Neuron (in vitro differentiated cells): ENCODE measurements around the gene SRPX2.
"Not testable (repeated sequence)": the region's sequence is repeated elsewhere in the genome, so short reads cannot be mapped to it uniquely, and the experiment has no call there.

Experiments
- H2AFZ ChIP-seq: one replicate; pipeline ENCODE4 v1.6.1; 2013; ENCODE audit warnings: low read depth, mild to moderate bottlenecking, inconsistent platforms, low read length, moderate library complexity
- H3K27me3 ChIP-seq: one replicate; pipeline ENCODE4 v1.6.1; 2013; ENCODE audit warnings: low read length; ENCODE audit not compliant: insufficient read depth
- H3K36me3 ChIP-seq: one replicate; pipeline ENCODE4 v1.6.1; 2013; ENCODE audit warnings: low read length; ENCODE audit not compliant: insufficient read depth
- H3K4me1 ChIP-seq: one replicate; pipeline ENCODE4 v1.6.1; 2013; ENCODE audit warnings: low read length; ENCODE audit not compliant: insufficient read depth
- H3K4me3 ChIP-seq: 2 replicates; pipeline ENCODE4 v1.5.1; 2013; ENCODE audit warnings: mild to moderate bottlenecking, low read length, moderate library complexity
- H3K9me3 ChIP-seq: one replicate; pipeline ENCODE4 v1.6.1; 2013; ENCODE audit warnings: low read length

Gene SRPX2

GRCh38 chrX:100687128-100687527, 43.1 kb downstream of the SRPX2 start:
- Histone ChIP-seq H3K4me1 (no peaks in the 10 kb centered on the region), H3K36me3 (no peaks in the 10 kb centered on the region), H3K9me3 (no peaks in the 10 kb centered on the region), H3K4me3 (no peak overlapping the region), H3K27me3 (peaks cover 5% of the 10 kb centered on the region), H2AFZ (no peak overlapping the region)

GRCh38 chrX:100687546-100687945, 43.5 kb downstream of the SRPX2 start:
- Histone ChIP-seq H3K36me3 (no peaks in the 10 kb centered on the region), H3K27me3 (peaks cover 5% of the 10 kb centered on the region), H2AFZ (no peak overlapping the region), H3K4me3 (no peak overlapping the region), H3K9me3 (no peaks in the 10 kb centered on the region), H3K4me1 (no peaks in the 10 kb centered on the region)

- Histone ChIP-seq H3K27me3 (no peaks in the 10 kb centered on the region), H3K9me3 (no peaks in the 10 kb centered on the region), H3K4me3 (no peak overlapping the region), H3K4me1 (no peaks in the 10 kb centered on the region), H2AFZ (no peak overlapping the region), H3K36me3 (no peaks in the 10 kb centered on the region)
Observed at GRCh38 chrX:100695302-100695701, 51.3 kb downstream of the SRPX2 start.

- H3K4me3 ChIP-seq = no peak overlapping the region
- H3K9me3 ChIP-seq = no peaks in the 10 kb centered on the region
- no peaks in the 10 kb centered on the region for H3K36me3 ChIP-seq
- no peaks in the 10 kb centered on the region for H3K4me1 ChIP-seq
- H3K27me3 ChIP-seq = no peaks in the 10 kb centered on the region
- no peak overlapping the region for H2AFZ ChIP-seq
Observed at GRCh38 chrX:100695991-100696390, 52.0 kb downstream of the SRPX2 start.

GRCh38 chrX:100696699-100697351, 52.8 kb downstream of the SRPX2 start:
- H2AFZ ChIP-seq = no peak overlapping the region
- no peaks in the 10 kb centered on the region for H3K9me3 ChIP-seq
- H3K4me3 ChIP-seq = no peak overlapping the region
- no peaks in the 10 kb centered on the region for H3K4me1 ChIP-seq
- no peaks in the 10 kb centered on the region for H3K27me3 ChIP-seq
- no peaks in the 10 kb centered on the region for H3K36me3 ChIP-seq

- no peaks in the 10 kb centered on the region for H3K36me3 ChIP-seq
- H2AFZ ChIP-seq = no peak overlapping the region
- no peak overlapping the region for H3K4me3 ChIP-seq
- H3K4me1 ChIP-seq = no peaks in the 10 kb centered on the region
- H3K9me3 ChIP-seq = no peaks in the 10 kb centered on the region
- H3K27me3 ChIP-seq = peaks cover 4% of the 10 kb centered on the region
Observed at GRCh38 chrX:100698551-100698950, 54.6 kb downstream of the SRPX2 start.

GRCh38 chrX:100700809-100701208, 56.8 kb downstream of the SRPX2 start:
- Histone ChIP-seq H3K4me1 (no peaks in the 10 kb centered on the region), H3K36me3 (no peaks in the 10 kb centered on the region), H3K4me3 (no peak overlapping the region), H3K9me3 (no peaks in the 10 kb centered on the region), H3K27me3 (peaks cover 4% of the 10 kb centered on the region), H2AFZ (no peak overlapping the region)

GRCh38 chrX:100704581-100705203, 60.7 kb downstream of the SRPX2 start:
- Histone ChIP-seq H3K36me3 (no peaks in the 10 kb centered on the region), H3K27me3 (peaks cover 4% of the 10 kb centered on the region), H3K9me3 (no peaks in the 10 kb centered on the region), H2AFZ (no peak overlapping the region), H3K4me1 (no peaks in the 10 kb centered on the region), H3K4me3 (no peak overlapping the region)

GRCh38 chrX:100710816-100711215, 66.8 kb downstream of the SRPX2 start:
- H3K27me3 ChIP-seq = no peaks in the 10 kb centered on the region

GRCh38 chrX:100717363-100717762, 73.4 kb downstream of the SRPX2 start:
- no peak overlapping the region for H3K4me3 ChIP-seq

More at GRCh38 chrX:100710816-100711215, 66.8 kb downstream of the SRPX2 start:
- H3K4me3 ChIP-seq = no peak overlapping the region
- H2AFZ ChIP-seq = no peak overlapping the region
- H3K36me3 ChIP-seq = no peaks in the 10 kb centered on the region
- H3K9me3 ChIP-seq = no peaks in the 10 kb centered on the region
- H3K4me1 ChIP-seq = no peaks in the 10 kb centered on the region

GRCh38 chrX:100719139-100719538, 75.1 kb downstream of the SRPX2 start:
- peaks cover 4% of the 10 kb centered on the region for H3K27me3 ChIP-seq
- no peak overlapping the region for H3K4me3 ChIP-seq
- no peak overlapping the region for H2AFZ ChIP-seq
- H3K9me3 ChIP-seq = no peaks in the 10 kb centered on the region
- H3K4me1 ChIP-seq = no peaks in the 10 kb centered on the region
- no peaks in the 10 kb centered on the region for H3K36me3 ChIP-seq

More at GRCh38 chrX:100717363-100717762, 73.4 kb downstream of the SRPX2 start:
- Histone ChIP-seq H3K36me3 (no peaks in the 10 kb centered on the region), H3K4me1 (no peaks in the 10 kb centered on the region), H3K9me3 (no peaks in the 10 kb centered on the region), H3K27me3 (peaks cover 4% of the 10 kb centered on the region), H2AFZ (no peak overlapping the region)

GRCh38 chrX:100720301-100720700, 76.3 kb downstream of the SRPX2 start:
- Histone ChIP-seq H3K9me3 (no peaks in the 10 kb centered on the region), H3K4me1 (no peaks in the 10 kb centered on the region), H3K27me3 (peaks cover 4% of the 10 kb centered on the region), H3K4me3 (no peak overlapping the region), H3K36me3 (no peaks in the 10 kb centered on the region), H2AFZ (no peak overlapping the region)

- Histone ChIP-seq H3K36me3 (no peaks in the 10 kb centered on the region), H2AFZ (no peak overlapping the region), H3K4me1 (no peaks in the 10 kb centered on the region), H3K4me3 (no peak overlapping the region), H3K27me3 (peaks cover 4% of the 10 kb centered on the region), H3K9me3 (no peaks in the 10 kb centered on the region)
Observed at GRCh38 chrX:100721328-100721727, 77.3 kb downstream of the SRPX2 start.

- H3K9me3 ChIP-seq, H3K4me1 ChIP-seq: not testable (repeated sequence)
Observed at GRCh38 chrX:100724006-100724405, 80.0 kb downstream of the SRPX2 start.

More at GRCh38 chrX:100724006-100724405, 80.0 kb downstream of the SRPX2 start:
- not testable (repeated sequence) for H3K36me3 ChIP-seq, H3K27me3 ChIP-seq, H3K4me3 ChIP-seq, H2AFZ ChIP-seq
